ENCODE measurements around the gene PRR15L.

GRCh38 chr17:47996201-47996600, 38.5 kb upstream of the PRR15L start:
- TF ChIP-seq CTCF (IDR thresholded peaks at IDR 0.05) (no peak), POLR2A (IDR thresholded peaks at IDR 0.05) (no peak)
